Activated effector memory CD4-positive, alpha-beta T cell treated with anti-CD3 and anti-CD28 coated beads, Interleukin-2, amount 50 U/mL, for 16 hours (primary cell): ENCODE measurements around the gene HUNK.

Experiments used
- DNase-seq: peaks from one replicate; pipeline ENCODE4 v3.0.0-alpha.2; 2020

HUNK gene

DNA sequence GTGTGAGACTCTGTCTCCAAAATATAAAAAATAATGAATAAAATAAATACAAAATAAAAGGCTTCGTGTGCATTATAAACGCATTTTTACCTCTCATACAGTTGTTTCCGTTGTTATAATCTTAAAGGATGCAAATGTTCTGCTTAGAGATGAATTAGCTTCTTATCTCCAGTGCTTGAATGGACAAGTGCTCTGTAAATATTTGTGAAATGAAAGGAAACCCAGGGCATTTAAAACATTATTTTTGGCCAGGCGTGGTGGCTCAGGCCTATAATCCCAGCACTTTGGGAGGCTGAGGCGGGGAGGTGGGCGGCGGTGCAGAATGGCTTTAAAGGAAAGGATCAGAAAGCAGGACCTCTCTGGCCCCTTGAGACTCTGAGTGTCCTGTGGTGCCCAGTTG is 94.5 kb downstream of the HUNK start:
- no peak for DNase-seq

GRCh38 chr21:31972622-31973021 is 99.8 kb downstream of the HUNK start:
- DNase-seq: no peak

GRCh38 chr21:31973402-31973944 is 100.7 kb downstream of the HUNK start:
- no peak for DNase-seq

- no peak for DNase-seq
Observed at GRCh38 chr21:31974454-31974985, 101.7 kb downstream of the HUNK start.

GRCh38 chr21:31975491-31975890 is 102.7 kb downstream of the HUNK start:
- DNase-seq: no peak

- no peak for DNase-seq
Observed at GRCh38 chr21:31977816-31978215, 105.0 kb downstream of the HUNK start.

- no peak for DNase-seq
Observed at GRCh38 chr21:31983120-31983519, 110.3 kb downstream of the HUNK start.

DNA sequence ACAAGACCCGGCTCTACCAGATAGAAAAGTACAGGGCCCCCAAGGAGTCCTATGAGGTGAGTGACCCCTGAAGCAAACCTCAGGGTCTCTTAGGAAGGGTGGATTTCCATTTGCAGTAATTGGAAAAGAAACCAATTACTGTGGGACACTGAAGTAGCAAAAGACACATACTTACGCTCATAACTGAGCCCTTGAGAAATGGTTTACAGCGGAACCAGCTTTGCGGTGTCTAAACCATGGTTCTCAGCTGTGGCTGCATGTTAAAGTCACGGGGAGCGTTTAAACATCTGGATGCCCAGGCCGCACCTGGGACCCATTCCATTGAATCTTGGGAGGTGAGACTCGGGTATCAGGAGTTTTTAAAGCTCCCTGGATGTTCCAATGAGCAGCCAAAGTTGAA is 110.7 kb downstream of the HUNK start:
- DNase-seq: no peak

- DNase-seq: no peak
Observed at GRCh38 chr21:31985398-31985797, 112.6 kb downstream of the HUNK start.

DNA sequence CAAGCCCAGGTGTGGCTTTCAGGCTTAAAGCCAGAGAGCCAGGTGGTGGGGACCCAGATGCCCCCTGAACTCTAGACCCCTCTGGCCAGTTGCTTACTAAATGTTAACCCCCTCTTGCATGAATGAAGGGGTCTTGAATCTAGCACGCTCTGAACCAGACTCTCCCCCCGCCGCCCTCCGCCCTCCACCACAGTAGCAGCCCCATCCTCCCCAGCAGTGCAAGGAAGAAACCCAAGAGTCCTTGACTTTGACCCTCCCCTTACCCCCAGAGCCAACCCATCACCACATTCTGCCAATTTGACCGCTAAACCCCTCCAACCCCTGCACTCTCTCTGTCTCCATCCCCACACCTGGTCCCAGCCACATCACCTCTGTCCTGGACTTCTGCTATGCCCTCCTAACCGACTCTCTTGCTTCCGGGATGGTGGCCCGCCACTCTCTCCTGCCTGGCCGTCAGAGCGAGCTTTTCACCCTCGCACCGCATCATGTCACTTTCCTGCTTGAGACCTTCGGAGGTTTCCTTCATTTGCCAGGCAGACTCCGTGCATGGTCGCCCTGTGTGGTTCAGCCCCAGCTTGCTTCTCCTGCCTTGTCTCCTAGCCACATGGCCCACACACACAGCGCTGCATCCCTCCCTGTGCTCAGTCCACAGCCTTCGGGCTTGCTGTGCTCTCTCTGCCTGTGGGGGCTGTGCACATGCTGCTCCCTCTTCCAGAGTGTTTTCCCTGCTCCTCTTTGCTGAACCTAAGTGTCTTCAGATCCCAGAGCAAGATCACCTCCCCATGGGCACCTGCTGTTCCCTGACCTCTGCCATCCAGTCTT is 113.4 kb downstream of the HUNK start:
- no peak for DNase-seq

- no peak for DNase-seq
Observed at GRCh38 chr21:31987696-31988095, 114.9 kb downstream of the HUNK start.

DNA sequence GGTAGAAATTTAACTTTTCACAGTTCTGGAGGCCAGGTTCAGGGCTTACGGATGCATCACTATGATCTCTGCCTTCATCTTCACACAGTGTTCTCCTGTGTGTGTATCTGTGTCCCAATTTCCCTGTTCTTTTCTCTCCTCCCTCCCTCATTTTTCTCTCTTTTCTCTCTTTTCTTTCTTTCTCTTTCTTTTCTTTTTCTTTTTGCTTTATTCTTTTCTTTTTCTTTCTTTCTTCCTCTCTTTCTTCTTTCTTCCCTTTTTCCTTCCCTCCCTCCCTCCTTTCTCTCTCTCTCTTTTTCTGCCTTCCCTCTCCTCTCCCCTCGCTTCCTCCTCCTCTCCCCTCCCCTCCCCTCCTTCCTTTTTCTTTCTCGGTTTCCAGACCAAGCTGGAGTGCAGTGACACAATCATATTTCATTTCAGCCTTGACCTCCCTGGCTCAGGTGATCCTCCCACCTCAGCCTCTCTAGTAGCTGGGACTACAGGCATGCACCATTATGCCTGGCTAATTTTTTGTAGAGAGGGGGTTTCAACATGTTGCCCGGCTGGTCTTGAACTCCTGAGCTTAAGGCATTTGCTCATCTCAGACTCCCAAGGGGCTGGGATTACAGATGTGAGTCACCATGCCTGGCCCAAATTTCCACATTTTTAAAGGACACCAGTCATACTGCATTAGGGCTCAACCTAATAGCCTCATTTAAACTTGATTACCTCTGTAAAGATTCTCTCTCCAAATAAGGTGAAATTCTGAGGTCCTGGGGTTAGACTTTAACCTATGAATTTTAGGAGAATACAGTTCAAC is 115.9 kb downstream of the HUNK start:
- no peak for DNase-seq

DNA sequence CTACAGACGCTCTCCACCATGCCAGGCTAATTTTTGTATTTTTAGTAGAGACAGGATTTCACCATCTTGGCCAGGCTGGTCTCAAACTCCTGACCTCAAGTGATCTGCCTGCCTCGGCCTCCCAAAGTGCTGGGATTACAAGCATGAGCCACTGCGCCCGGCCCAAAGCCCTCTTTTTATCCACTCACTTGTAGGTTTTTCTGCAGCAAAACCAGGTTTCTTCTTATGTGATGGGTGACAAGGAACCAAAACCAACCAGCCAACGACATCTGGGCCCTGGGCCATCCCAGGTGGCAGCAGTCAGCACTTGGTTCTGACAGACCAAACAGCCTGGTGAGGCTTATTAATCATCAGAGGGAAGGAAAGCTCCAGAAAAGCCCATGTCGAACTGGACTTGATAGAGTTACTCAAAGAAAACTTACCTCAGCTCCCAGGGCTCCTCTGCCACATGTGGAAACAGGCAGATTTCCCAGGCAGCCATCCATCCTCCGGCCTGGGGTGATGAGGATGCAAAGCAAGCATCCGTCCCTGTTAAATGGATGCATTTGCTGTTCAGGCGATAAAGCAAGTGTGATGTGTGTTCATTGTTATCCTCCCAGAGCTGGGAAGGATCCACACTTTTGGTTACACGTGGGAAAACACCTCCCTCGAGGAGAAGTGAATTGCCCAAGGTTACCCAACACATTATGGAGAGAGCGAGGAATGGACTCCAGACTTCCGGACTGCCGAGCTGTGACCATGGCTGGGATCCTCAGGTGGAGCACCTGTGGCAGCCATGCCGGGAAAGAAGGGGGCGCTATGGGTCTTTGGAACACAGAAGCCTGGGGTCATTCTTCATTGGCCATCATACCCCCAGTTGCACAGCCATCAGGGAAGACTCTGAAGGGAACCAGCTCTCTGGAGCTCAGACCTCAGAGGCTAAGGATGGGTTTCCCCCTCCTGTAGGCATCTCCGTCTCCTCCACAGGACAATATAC is 118.8 kb downstream of the HUNK start:
- no peak for DNase-seq

DNA sequence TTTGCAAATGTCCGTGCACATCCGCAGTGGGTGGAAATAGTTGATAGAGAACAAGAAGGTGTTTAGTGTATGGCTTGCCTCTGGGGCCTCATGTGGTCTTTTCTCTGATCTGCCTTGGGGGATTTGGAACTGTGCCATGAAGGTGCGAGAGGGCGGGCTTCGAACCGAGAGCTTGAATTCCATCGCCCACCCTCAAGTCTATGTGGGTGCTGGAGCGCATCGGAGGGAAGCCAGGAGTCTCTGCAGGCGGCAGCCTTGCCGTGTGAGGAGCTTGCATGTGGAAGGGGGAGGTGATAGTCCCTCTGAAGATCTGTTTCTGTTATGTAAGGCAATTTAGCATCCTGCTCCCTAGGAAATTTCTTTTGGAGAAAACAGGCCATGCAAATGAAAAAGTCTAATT is 119.6 kb downstream of the HUNK start:
- DNase-seq: no peak

DNA sequence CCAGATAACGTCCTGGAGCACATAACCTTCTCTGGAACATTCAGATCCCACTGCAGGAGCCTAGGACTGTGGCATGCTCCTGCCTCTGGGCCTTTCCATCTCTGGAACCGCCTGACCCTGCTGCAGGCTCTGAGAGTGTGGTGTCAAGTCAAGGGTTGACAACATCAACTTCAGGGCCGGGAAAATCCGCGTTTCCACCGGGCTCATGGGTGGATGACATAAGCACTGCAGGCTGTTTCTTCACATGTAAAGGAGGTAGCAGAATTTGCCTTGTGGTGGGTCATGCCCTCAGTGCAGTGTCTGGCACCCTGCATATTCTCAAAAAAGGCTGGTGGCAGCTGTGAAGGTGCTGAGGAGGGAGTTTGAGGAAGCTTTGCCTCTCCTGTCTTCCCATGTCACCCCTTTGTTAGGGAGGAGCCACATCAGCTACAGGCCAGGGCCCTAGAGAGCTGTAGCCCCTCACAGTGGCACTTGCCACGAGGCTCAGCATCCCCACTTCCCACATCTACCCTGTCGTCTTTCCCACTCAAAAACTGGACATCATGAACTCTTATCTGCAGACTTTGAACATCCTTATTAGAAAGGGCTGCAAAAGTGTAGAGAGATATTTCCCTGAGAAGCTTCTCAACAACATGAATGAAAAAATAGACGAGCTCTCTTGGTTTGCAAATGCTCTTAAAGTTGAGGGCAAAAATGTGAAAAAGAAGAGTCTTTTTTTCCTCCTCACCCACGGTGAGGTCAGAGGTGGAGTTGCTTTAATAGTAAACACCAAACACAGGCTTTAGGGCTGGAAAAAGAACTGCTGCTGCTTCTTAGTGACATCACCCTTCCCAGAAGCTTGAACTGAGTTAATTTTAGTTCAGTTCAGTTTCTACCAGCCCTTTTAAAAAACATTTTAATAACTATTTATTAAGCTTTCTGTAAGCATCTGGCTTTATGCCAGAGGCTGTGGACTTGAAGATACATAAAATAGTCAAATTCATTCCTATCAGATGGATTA is 121.3 kb downstream of the HUNK start:
- DNase-seq: no peak

- no peak for DNase-seq
Observed at GRCh38 chr21:31997191-31997590, 124.4 kb downstream of the HUNK start.

DNA sequence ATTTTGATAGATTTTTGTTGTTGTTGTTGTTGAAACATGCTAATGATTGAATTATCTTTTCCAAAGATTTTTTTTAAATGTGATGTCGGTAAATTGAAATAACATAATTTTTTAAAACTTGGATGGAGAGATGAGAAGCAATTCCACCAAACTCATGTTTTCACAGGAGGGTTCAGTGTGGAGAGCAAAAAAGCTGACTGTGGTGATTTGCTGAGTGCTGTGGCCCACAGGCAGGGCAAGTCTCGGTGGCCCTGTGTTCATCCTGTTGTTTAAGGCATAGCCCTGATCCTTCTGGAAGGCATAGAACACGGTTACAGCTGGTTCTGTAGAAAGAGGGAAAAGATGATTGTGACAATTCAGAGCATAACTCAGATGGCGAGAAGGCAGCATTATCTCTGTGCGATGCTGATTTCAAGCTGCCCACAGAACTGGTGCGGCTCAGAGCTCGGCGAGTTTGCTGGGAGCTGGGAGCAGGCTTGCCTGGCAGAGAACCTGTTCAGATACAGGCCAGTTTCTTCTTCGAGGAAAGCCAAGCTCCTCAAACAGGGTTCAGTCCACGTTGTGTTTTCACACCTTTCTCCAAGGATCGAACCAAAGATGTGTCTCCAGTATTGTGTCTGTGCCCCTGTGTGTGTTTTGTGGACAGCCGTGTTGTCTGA is 127.1 kb downstream of the HUNK start:
- DNase-seq: no peak

DNA sequence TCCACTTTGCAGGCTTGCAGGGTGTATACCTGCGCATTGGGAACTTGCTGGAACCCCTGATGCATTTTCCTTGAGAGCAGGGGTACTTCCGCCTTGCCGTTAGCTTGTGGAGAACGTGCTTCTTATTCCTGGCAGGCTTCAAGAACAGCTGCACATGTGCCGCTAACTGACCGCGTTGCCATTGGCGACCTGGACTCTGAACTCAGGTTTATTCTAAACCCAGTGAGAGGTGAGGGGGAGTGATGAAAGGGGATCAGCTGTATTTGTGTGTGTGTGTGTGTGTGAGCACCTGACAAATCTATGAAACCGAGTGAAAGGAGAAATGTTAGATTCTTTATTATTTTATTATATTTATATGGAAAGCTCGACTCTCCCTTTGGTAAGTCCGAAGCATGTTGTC is 128.6 kb downstream of the HUNK start:
- DNase-seq: no peak

DNA sequence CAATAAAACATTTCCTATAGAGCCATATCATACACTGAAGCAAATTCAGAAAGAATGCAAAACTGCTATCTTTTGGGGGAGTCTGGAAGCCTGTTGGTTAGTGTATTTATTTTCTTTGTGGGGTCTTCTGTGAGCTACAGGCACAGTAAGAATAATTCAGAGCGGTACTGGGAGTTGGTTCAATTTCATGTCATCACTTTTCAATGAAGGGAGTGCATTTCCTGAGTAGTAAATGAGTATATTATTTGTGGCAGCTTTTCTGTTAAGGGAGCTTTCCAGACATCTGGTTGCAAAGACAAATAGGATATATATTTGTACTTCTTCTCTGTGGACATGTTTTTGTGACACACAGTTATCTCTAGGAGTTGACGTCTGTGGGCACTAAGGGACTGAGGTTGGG is 130.6 kb downstream of the HUNK start:
- DNase-seq: no peak

DNA sequence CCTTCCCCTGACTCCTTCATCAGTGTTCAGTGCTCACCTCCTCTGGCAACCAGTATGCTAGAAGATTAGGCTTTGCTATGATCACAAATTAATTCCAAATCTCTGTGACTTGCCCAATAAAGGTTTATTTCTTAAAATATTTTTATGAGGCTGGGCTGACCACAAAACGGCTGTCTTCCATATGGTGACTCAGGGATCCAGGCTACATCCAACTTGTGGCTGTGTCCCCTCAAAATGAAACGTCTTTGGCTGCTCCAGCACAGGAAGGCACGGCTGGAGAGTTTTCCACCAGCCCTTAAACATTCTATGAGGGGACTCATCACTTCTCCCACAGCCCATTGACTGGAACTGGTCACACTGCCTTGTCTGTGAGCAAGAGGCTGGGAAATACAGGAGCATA is 131.5 kb downstream of the HUNK start:
- no peak for DNase-seq

- DNase-seq: no peak
Observed at GRCh38 chr21:32007456-32007855, 134.6 kb downstream of the HUNK start.
